Cardiac ventricle fibroblast (primary cell): ENCODE measurements around the gene CDHR1. TPM values are rescaled to one million over a fixed set of nuclear protein-coding genes. Genes with fewer than 3 reads are reported as not detected.

Source experiments
- total RNA-seq: library from RNA; depleted of rRNA; stranded (reverse); fragments of >200 nt; gene quantifications from 2 replicates; pipeline ENCODE4 v1.2.3, GENCODE V29; 2015

The CDHR1 gene
- total RNA-seq: 0.06 TPM in 1 of 2 replicates, not detected in the other

GRCh38 chr10:84194424-84195043 lies at the start of gene CDHR1:
Gene CDHR1 (plus strand): TSS chr10:84194537. CDS start chr10:84194761, 224 bp downstream.

GRCh38 chr10:84173501-84173929 lies 20.8 kb upstream of the CDHR1 start, which contains the start of gene GPR15LG:
Gene GPR15LG (plus strand): TSS chr10:84173801. CDS start chr10:84173852, 51 bp downstream.

GRCh38 chr10:84225427-84226173 lies 31.3 kb downstream of the CDHR1 start, which contains the start of gene LRIT2:
Gene LRIT2 (minus strand): TSS chr10:84225544. CDS start chr10:84225520, 24 bp downstream.

GRCh38 chr10:84241185-84241790 lies 47.0 kb downstream of the CDHR1 start, which contains the start of gene LRIT1:
Gene LRIT1 (minus strand): TSS chr10:84241546. CDS start chr10:84241439, 107 bp downstream.

GRCh38 chr10:84244651-84245270 lies 50.4 kb downstream of the CDHR1 start, which contains the start of gene RGR:
Gene RGR (plus strand): TSS chr10:84245053. CDS start chr10:84245091, 38 bp downstream.

Other genes starting within 250 kb of the CDHR1 start
- 110 and 119 TPM in 2 replicates for gene GHITM, start 55.0 kb upstream of the CDHR1 start, total RNA-seq
- gene GPR15LG, start 20.7 kb upstream of the CDHR1 start, total RNA-seq: not detected in 2 replicates
- not detected in 2 replicates for gene LRIT2, start 31.0 kb downstream of the CDHR1 start, total RNA-seq
- not detected in 2 replicates for gene LRIT1, start 47.0 kb downstream of the CDHR1 start, total RNA-seq
- not detected in 2 replicates for gene RGR, start 50.5 kb downstream of the CDHR1 start, total RNA-seq
- 17.2 and 17.8 TPM in 2 replicates for gene CCSER2, start 134.1 kb downstream of the CDHR1 start, total RNA-seq